HCT116 (cell line): Measurements from ENCODE around the gene KNSTRN. TPM values are rescaled to one million over a fixed set of nuclear protein-coding genes. Genes with fewer than 3 reads are reported as not detected.

Source experiments
- ATAC-seq: fragments of 200-7000 bp; cut with Tn5 transposase; 2 replicates; pipeline ENCODE4 v1.9.1; 2020; ENCODE audit warnings: mild to moderate bottlenecking, moderate library complexity
- BruUV-seq: library from RNA; stranded (reverse); fragments of 400-500 nt; replicated peaks from 2 replicates; lab custom pipeline; 2021; lab: Mats Ljungman, UMichigan
- CTCF ChIA-PET: fragments of 300-600 bp; sonication (Branson Sonifier 250); formaldehyde crosslinking; loops from one replicate; lab custom pipeline; 2021; ENCODE audit warnings: antibody characterized with exemption; lab: Charles Lee
- POLR2A ChIA-PET: fragments of 300-600, 350-600 bp; sonication (Branson Sonifier 250); formaldehyde crosslinking; loops from one replicate; lab custom pipeline; 2021; ENCODE audit warnings: antibody characterized with exemption; lab: Charles Lee
- RAD21 ChIA-PET, 2 experiments: fragments of 300-600 bp; sonication (Branson Sonifier 250); formaldehyde crosslinking; loops; one replicate each; lab custom pipeline; 2023; ENCODE audit warnings: low total read pairs in 2 of 2; ENCODE audit not compliant: uncharacterized antibody in 2 of 2, unreplicated experiment in 2 of 2, low non-redundant PET in 1 of 2; lab: Charles Lee
- DNase-seq: peaks from one replicate; pipeline ENCODE4 v3.0.0-alpha.2; 2010; ENCODE audit warnings: low read depth, low spot score
- H2AFZ ChIP-seq: fragments of 200-600 bp; shearing (Covaris generic), sonication (generic); 2 replicates; pipeline ENCODE4 v1.6.1; 2017; ENCODE audit warnings: low read depth, mixed run types, mixed read lengths, antibody characterized with exemption, low read length; ENCODE audit not compliant: poor library complexity, severe bottlenecking
- H3K27ac ChIP-seq: 2 replicates; pipeline ENCODE4 v1.5.1; 2012; ENCODE audit warnings: low read depth, low read length
- H3K27me3 ChIP-seq: fragments of 200-600 bp; sonication (generic); 2 replicates; pipeline ENCODE4 v1.6.1; 2016; ENCODE audit warnings: mixed run types, low read length, mixed read lengths; ENCODE audit not compliant: insufficient read depth
- H3K36me3 ChIP-seq, 2 experiments: fragments of 200-500 bp in 1 of 2; fragments of 200-600 bp in 1 of 2; sonication (Bioruptor generic) in 1 of 2; sonication (generic) in 1 of 2; 2 replicates each; pipeline versions ENCODE4 v1.5.1 to v1.6.1; 2014 to 2016; ENCODE audit warnings: low read length in 2 of 2, inconsistent platforms in 1 of 2, mixed read lengths in 1 of 2, mixed run types in 1 of 2; ENCODE audit not compliant: insufficient read depth in 2 of 2, control insufficient read depth in 1 of 2
- H3K4me1 ChIP-seq, 2 experiments: fragments of 200-600 bp in 1 of 2; sonication (generic) in 1 of 2; 2 replicates each; pipeline versions ENCODE4 v1.5.1 to v1.6.1; 2012 to 2017; ENCODE audit warnings: low read length in 2 of 2, inconsistent platforms in 1 of 2, mild to moderate bottlenecking in 1 of 2, mixed read lengths in 1 of 2, mixed run types in 1 of 2, moderate library complexity in 1 of 2; ENCODE audit not compliant: insufficient read depth in 2 of 2, control insufficient read depth in 1 of 2
- H3K4me2 ChIP-seq: fragments of 200-600 bp; sonication (generic); 2 replicates; pipeline ENCODE4 v1.6.1; 2017; ENCODE audit warnings: mixed run types, low read length, mixed read lengths
- H3K4me3 ChIP-seq, 2 experiments: fragments of 200-600 bp in 1 of 2; sonication (generic) in 1 of 2; replicated peaks in 1 of 2; 2 replicates each; pipeline ENCODE4 v1.5.1; 2011 to 2016; ENCODE audit warnings: low read length in 2 of 2, control low read depth in 1 of 2, low read depth in 1 of 2, mild to moderate bottlenecking in 1 of 2, mixed read lengths in 1 of 2, mixed run types in 1 of 2
- H3K79me2 ChIP-seq: fragments of 200-600 bp; sonication (generic); 2 replicates; pipeline ENCODE4 v1.6.1; 2017; ENCODE audit warnings: mild to moderate bottlenecking, mixed run types, low read length, moderate library complexity, mixed read lengths; ENCODE audit not compliant: insufficient read depth
- H3K9ac ChIP-seq: fragments of 200-600 bp; sonication (generic); 2 replicates; pipeline ENCODE4 v1.6.1; 2016; ENCODE audit warnings: low read length, mixed read lengths
- H3K9me2 ChIP-seq: fragments of 200-600 bp; sonication (generic), shearing (Covaris generic); 2 replicates; pipeline ENCODE4 v1.6.1; 2017; ENCODE audit warnings: mixed run types, mild to moderate bottlenecking, moderate library complexity; ENCODE audit not compliant: insufficient read depth
- H3K9me3 ChIP-seq, 2 experiments: fragments of 200-500 bp in 1 of 2; fragments of 200-600 bp in 1 of 2; sonication (Bioruptor generic) in 1 of 2; sonication (generic) in 1 of 2; 2 replicates each; pipeline ENCODE4 v1.6.1; 2014 to 2017; ENCODE audit warnings: low read length in 2 of 2, mixed read lengths in 2 of 2, inconsistent platforms in 1 of 2, low read depth in 1 of 2, mild to moderate bottlenecking in 1 of 2, mixed run types in 1 of 2, moderate library complexity in 1 of 2; ENCODE audit not compliant: control insufficient read depth in 1 of 2, insufficient read depth in 1 of 2
- H4K20me1 ChIP-seq: fragments of 200-600 bp; sonication (generic), shearing (Covaris generic); 2 replicates; pipeline ENCODE4 v1.6.1; 2017; ENCODE audit warnings: mixed run types, mild to moderate bottlenecking, moderate library complexity; ENCODE audit not compliant: insufficient read depth
- CEBPB ChIP-seq: IDR thresholded peaks from 2 replicates; pipeline ENCODE4 v1.6.1; 2012; ENCODE audit warnings: low read depth
- ELF1 ChIP-seq: IDR thresholded peaks from 2 replicates; pipeline ENCODE4 v1.6.1; 2012; ENCODE audit warnings: low read depth, borderline replicate concordance
- FOSL1 ChIP-seq: IDR thresholded peaks from 2 replicates; pipeline ENCODE4 v1.6.1; 2012; ENCODE audit warnings: low read depth
- JUND ChIP-seq: IDR thresholded peaks from 2 replicates; pipeline ENCODE4 v1.6.1; 2012
- RAD21 ChIP-seq: IDR thresholded peaks from 2 replicates; pipeline ENCODE4 v1.6.1; 2012; ENCODE audit warnings: low read depth, mild to moderate bottlenecking
- SIN3A ChIP-seq: IDR thresholded peaks from 2 replicates; pipeline ENCODE4 v1.6.1; 2012; ENCODE audit warnings: low read depth
- SRF ChIP-seq: IDR thresholded peaks from 2 replicates; pipeline ENCODE4 v1.6.1; 2012; ENCODE audit warnings: low read depth
- ZNF274 ChIP-seq: fragments of 200-500 bp; sonication (Bioruptor generic); IDR thresholded peaks from 2 replicates; pipeline ENCODE4 v1.6.1; 2014; ENCODE audit warnings: mild to moderate bottlenecking, low read depth, low read length, inconsistent platforms
- intact Hi-C: fragments of 100-400 bp; cut with micrococcal nuclease; formaldehyde crosslinking; loops from 2 replicates; pipeline ENCODE4 v1.10.0; 2022
- total RNA-seq: library from RNA; stranded (reverse); gene quantifications from one replicate; pipeline ENCODE4 v1.2.1, GENCODE V29; 2021; ENCODE audit not compliant: unreplicated experiment
- TF ChIP-seq, protein P1 (sequence below): IDR thresholded peaks from 2 replicates; pipeline ENCODE4 v1.6.1; 2012; ENCODE audit warnings: low read depth

KNSTRN gene
- total RNA-seq, 1 experiment from 2014 or later, result 84.1 TPM

DNA sequence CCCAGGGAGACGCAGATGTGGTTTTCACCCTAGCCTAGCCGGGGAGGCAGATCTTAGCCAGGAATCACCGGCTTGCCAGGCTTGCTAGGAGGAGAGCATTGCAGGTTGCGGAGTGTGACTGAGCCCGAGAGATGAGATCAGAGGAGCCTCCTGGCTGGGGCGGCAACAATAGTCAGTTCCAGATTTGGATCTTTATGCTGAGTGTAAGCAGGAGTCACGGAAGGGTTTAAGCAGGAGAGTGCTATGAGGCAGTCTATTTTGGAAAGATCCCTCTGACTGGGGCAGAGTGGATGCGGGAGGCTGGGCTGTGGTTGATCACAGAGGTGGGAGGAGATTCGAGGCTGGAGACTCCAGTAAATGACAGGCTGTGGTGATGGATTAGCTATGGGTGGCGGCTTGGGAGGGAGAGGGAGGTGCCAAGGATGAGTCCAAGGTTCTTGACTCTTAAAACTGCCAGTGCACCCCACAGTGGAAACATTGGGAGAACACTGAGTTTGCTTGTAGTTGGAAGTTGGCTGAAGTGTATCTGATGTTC, 47.8 kb downstream of the KNSTRN start:
- no peak overlapping the region for H2AFZ ChIP-seq
- POLR2A ChIA-PET, result no interaction called here
- H3K4me1 ChIP-seq, result peaks cover 6 to 11% of the 10 kb centered on the region in 2 experiments; a peak in 3 of 4 replicates
- peak; percentile 99 for ATAC-seq
- intact Hi-C loops, result no loop called here
- BruUV-seq, result no TSS peak
- no peaks in the 10 kb centered on the region for H3K27me3 ChIP-seq
- no peaks in the 10 kb centered on the region for H3K36me3 ChIP-seq
- no peak for DNase-seq
- RAD21 ChIA-PET, result no interaction called here
- H3K27ac ChIP-seq, result no peak overlapping the region
- CTCF ChIA-PET, result interaction anchor here (1.2 to 1.6 kb wide), 3 partner anchors 8 to 107 kb away, joined by 3 to 5 read pairs (median 3); no protein-coding TSS in a partner anchor
- no peak for TF ChIP-seq ELF1
- TF ChIP-seq, protein P1, sequence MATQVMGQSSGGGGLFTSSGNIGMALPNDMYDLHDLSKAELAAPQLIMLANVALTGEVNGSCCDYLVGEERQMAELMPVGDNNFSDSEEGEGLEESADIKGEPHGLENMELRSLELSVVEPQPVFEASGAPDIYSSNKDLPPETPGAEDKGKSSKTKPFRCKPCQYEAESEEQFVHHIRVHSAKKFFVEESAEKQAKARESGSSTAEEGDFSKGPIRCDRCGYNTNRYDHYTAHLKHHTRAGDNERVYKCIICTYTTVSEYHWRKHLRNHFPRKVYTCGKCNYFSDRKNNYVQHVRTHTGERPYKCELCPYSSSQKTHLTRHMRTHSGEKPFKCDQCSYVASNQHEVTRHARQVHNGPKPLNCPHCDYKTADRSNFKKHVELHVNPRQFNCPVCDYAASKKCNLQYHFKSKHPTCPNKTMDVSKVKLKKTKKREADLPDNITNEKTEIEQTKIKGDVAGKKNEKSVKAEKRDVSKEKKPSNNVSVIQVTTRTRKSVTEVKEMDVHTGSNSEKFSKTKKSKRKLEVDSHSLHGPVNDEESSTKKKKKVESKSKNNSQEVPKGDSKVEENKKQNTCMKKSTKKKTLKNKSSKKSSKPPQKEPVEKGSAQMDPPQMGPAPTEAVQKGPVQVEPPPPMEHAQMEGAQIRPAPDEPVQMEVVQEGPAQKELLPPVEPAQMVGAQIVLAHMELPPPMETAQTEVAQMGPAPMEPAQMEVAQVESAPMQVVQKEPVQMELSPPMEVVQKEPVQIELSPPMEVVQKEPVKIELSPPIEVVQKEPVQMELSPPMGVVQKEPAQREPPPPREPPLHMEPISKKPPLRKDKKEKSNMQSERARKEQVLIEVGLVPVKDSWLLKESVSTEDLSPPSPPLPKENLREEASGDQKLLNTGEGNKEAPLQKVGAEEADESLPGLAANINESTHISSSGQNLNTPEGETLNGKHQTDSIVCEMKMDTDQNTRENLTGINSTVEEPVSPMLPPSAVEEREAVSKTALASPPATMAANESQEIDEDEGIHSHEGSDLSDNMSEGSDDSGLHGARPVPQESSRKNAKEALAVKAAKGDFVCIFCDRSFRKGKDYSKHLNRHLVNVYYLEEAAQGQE, result no peak
- TF ChIP-seq FOSL1, result no peak
- no peak for TF ChIP-seq SRF
- TF ChIP-seq RAD21, result no peak
- TF ChIP-seq JUND, result no peak
- no peak for TF ChIP-seq ZNF274
- TF ChIP-seq SIN3A, result no peak
- TF ChIP-seq CEBPB, result no peak
- H4K20me1 ChIP-seq, result no peaks in the 10 kb centered on the region
- peak overlapping the region; percentile 48 for H3K4me2 ChIP-seq
- no peak overlapping the region for H3K4me3 ChIP-seq
- no peak overlapping the region for H3K9ac ChIP-seq
- H3K9me2 ChIP-seq, result no peaks in the 10 kb centered on the region
- H3K9me3 ChIP-seq, result no peaks in the 10 kb centered on the region
- H3K79me2 ChIP-seq, result no peaks in the 10 kb centered on the region
